MM.1S (cell line): Measurements from ENCODE around the gene SHISA7.

Source experiments
- EZH2 ChIP-seq: fragments of 300-600 bp; sonication (generic); optimal IDR thresholded peaks from 2 replicates; pipeline ENCODE3; 2017; ENCODE audit warnings: low read depth, mild to moderate bottlenecking, antibody characterized with exemption, low read length, mixed read lengths
- EZH2phosphoT487 ChIP-seq: fragments of 300-600 bp; sonication (generic); IDR thresholded peaks from 2 replicates; pipeline ENCODE4 v1.6.1; 2018; ENCODE audit warnings: antibody characterized with exemption, low read length
- TF ChIP-seq, protein P1 (sequence below): fragments of 300-600 bp; sonication (generic); IDR thresholded peaks from 2 replicates; pipeline ENCODE4 v1.5.1; 2016; ENCODE audit warnings: antibody characterized with exemption, low read length, mixed read lengths

DNA sequence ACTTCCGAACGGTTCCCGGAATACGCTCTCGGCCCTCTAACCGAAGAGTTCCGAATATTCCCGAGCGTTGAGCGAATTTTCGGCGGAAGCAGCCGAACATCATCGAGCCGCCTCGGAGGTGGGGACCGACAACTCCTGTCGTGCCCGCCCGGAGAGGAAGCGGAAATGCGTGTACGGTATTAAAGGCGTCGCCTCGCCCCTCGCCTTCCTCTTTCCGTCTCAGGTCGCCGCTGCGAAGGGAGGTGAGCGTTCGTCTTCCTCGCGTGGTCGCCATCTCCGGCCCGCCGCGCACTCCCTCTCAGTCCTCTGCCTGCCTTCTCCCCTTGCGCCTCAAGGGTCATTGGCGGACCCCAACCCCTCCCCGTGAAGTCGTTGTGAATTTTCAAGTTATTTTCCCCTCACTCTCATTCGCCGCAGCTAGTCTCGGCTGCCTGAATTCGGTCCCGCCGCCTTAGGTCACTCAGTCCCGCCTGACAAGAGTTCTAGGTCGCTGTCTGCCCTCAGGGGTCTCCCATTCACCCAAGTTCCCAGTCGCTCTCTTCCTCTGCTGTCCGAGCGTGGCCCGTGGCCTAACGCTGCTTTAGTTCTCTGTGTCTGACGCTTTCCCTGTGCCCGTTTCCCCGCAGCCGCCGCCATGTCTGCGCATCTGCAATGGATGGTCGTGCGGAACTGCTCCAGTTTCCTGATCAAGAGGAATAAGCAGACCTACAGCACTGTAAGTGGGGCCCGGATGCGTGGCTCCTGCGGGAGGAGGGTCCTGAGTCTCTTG lies 57.2 kb downstream of the SHISA7 start, which contains the start of gene RPL28:
- TF ChIP-seq, protein P1, sequence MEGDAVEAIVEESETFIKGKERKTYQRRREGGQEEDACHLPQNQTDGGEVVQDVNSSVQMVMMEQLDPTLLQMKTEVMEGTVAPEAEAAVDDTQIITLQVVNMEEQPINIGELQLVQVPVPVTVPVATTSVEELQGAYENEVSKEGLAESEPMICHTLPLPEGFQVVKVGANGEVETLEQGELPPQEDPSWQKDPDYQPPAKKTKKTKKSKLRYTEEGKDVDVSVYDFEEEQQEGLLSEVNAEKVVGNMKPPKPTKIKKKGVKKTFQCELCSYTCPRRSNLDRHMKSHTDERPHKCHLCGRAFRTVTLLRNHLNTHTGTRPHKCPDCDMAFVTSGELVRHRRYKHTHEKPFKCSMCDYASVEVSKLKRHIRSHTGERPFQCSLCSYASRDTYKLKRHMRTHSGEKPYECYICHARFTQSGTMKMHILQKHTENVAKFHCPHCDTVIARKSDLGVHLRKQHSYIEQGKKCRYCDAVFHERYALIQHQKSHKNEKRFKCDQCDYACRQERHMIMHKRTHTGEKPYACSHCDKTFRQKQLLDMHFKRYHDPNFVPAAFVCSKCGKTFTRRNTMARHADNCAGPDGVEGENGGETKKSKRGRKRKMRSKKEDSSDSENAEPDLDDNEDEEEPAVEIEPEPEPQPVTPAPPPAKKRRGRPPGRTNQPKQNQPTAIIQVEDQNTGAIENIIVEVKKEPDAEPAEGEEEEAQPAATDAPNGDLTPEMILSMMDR, result no peak
- TF ChIP-seq EZH2phosphoT487, result no peak
- no peak for TF ChIP-seq EZH2
